NT2/D1 (cell line): ENCODE measurements around the gene PTPRQ.
A peak's percentile ranks its signal among the peaks of the same experiment; 100 is the strongest.

Experiments
- DNase-seq: peaks from one replicate; pipeline ENCODE4 v3.0.0-alpha.2; 2011; ENCODE audit warnings: low read depth, low spot score
- H3K27me3 ChIP-seq: 2 replicates; pipeline ENCODE4 v1.6.0; 2011; ENCODE audit warnings: mild to moderate bottlenecking; ENCODE audit not compliant: insufficient read length, insufficient read depth
- H3K36me3 ChIP-seq: 2 replicates; pipeline ENCODE4 v1.6.1; 2011; ENCODE audit warnings: mild to moderate bottlenecking, low read length, mixed read lengths; ENCODE audit not compliant: insufficient read depth, insufficient read length
- H3K4me1 ChIP-seq: 2 replicates; pipeline ENCODE4 v1.5.1; 2011; ENCODE audit not compliant: insufficient read depth, insufficient read length
- H3K4me3 ChIP-seq: 2 replicates; pipeline ENCODE4 v1.5.1; 2011; ENCODE audit warnings: low read depth; ENCODE audit not compliant: insufficient read length
- H3K9ac ChIP-seq: 2 replicates; pipeline ENCODE4 v1.6.0; 2011; ENCODE audit warnings: low read depth; ENCODE audit not compliant: insufficient read length
- H3K9me3 ChIP-seq: 2 replicates; pipeline ENCODE4 v1.5.1; 2011; ENCODE audit warnings: mild to moderate bottlenecking, low read length; ENCODE audit not compliant: insufficient read depth
- SUZ12 ChIP-seq: IDR thresholded peaks from 2 replicates; pipeline ENCODE4 v1.6.1; 2011; ENCODE audit not compliant: insufficient read length, insufficient read depth; ENCODE audit errors: extremely low read depth
- YY1 ChIP-seq: IDR thresholded peaks from 2 replicates; pipeline ENCODE4 v1.6.1; 2011; ENCODE audit not compliant: insufficient read length, insufficient read depth
- ZNF274 ChIP-seq: IDR thresholded peaks from 2 replicates; pipeline ENCODE4 v1.6.1; 2011; ENCODE audit warnings: mild to moderate bottlenecking, low read depth, low read length

Gene PTPRQ

DNA sequence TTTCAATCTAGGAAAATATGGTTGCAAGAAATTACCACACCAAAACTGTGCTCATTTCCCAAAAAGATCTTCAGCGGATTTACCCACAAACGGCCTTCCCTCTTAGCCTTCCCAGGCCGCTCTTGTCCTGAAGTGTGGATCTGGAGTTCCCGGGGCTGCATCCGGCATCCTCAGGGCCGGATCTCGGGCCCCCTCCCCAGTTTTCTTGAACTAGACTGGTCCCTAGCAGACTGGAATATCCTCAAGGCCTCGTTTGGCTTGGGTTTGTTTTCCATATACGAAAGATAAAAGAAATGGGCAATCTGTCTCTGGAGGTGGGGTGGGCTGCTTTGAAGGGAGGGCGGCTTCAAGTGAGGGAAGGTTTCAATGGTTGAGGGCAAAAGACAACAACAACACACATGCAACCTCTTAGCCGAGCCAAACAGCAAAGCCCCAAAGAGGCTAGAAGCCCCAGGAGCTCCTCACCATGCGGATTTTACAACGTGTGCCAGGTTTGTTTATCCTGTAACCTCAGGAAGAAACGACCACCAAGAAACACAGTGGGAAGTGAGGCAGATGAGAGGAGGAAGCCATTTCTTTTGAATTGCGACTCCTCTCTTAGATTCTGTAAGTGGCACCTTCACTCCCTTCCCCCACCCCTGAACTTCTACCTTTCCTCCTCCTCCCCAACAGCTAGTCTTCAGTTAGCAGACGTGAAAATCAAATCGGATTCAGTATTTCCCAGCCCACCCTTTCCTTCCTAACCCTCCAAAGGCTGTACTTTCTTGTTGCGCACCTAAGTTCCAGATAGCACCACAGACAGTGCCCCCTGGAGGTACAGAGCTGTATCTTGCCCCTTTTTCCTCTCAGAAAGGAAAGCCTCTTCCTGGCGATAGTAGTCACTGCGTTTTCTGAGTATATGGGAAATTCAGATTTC lies 266.0 kb downstream of the PTPRQ start:
- Histone ChIP-seq H3K4me3 (no peak overlapping the region), H3K4me1 (peaks cover 2% of the 10 kb centered on the region), H3K9ac (no peak overlapping the region), H3K27me3 (no peaks in the 10 kb centered on the region), H3K36me3 (no peaks in the 10 kb centered on the region), H3K9me3 (peaks cover 5% of the 10 kb centered on the region; the same call in 1 of the 2 replicates)
- TF ChIP-seq SUZ12 (no peak), ZNF274 (no peak), YY1 (no peak)
- peak; percentile 35 for DNase-seq

DNA sequence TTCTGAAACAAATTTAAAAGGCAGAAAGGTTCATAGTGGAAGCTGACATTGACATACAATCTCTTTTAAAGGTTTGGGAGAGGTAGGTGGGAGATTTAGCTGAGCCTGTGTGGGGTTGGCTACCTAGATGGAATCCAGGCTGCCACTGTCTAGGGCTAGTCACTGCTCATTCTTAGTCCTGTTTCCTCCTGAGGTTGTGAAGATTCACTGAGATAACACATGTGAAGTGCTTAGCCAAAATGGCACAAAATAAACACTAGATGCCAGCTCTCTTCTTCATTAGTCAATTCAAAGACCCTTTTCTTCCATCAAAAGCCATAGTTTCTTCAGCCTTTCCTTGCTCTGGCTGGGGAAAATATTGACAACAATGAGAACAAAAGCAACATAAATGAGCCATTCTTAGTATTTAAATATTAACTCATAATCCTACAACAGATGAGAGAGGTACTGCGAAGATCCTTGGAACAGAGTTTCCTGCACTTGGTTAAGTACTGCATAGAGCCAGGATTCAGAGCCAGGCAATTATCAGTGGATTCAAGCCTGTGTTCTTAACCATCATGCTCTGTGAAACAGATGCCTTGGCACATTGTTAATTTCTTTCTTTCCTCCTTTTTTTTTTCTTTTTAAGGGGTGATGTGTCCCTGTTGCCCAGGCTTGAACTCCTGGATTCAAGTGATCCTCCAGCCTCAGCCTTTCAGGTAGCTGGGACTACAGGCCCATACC lies 266.9 kb downstream of the PTPRQ start:
- TF ChIP-seq SUZ12 (no peak), ZNF274 (no peak), YY1 (no peak)
- DNase-seq: no peak
- Histone ChIP-seq H3K4me1 (peaks cover 5% of the 10 kb centered on the region), H3K27me3 (no peaks in the 10 kb centered on the region), H3K9ac (no peak overlapping the region), H3K9me3 (peaks cover 5% of the 10 kb centered on the region; the same call in 1 of the 2 replicates), H3K36me3 (no peaks in the 10 kb centered on the region), H3K4me3 (no peak overlapping the region)

DNA sequence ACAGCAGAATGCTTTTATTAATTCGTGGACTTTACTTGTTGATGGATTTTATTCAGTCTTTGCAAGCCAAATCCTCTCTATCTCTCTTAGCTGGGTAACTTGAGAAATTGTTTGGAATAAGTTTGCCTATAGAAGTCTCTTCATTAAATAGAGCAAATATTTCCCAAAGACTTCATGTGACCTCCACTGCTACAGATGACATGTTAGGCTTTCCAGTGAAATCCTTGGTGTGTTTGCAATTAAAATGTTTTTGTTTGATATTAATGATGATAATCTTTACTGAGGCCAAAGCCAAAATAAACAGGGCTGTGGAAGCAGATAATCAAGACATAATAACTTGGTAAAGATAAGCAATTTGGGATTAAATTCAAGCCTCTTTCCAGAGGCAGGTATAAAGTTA lies 267.8 kb downstream of the PTPRQ start:
- H3K9me3 ChIP-seq: peaks cover 6% of the 10 kb centered on the region; the same call in 1 of the 2 replicates
- no peak for DNase-seq
- no peak overlapping the region for H3K4me3 ChIP-seq
- H3K9ac ChIP-seq: no peak overlapping the region
- no peaks in the 10 kb centered on the region for H3K36me3 ChIP-seq
- H3K27me3 ChIP-seq: no peaks in the 10 kb centered on the region
- TF ChIP-seq YY1 (no peak), SUZ12 (no peak), ZNF274 (no peak)
- H3K4me1 ChIP-seq: peaks cover 5% of the 10 kb centered on the region

DNA sequence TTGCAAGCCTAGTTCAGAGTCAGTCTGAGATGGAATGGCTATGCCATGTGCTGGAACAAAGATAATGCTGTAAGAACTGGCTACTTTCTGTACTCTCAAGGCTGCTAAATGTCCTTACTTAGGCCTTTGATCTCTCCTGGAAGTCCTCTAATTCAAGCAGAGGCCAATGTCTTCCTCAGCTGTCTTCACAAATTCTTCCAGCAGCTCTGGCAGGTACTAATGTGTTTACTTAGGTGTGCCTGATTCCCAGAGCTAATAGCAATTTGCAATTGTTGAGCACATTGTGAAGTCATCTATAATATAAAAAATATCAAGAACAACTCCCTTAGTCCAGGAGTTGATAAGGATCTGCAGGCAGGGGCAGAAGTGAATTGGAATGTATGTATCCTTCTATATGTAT lies 268.8 kb downstream of the PTPRQ start:
- Histone ChIP-seq H3K36me3 (no peaks in the 10 kb centered on the region), H3K9ac (no peak overlapping the region), H3K9me3 (peaks cover 12% of the 10 kb centered on the region; the same call in 1 of the 2 replicates), H3K4me1 (peaks cover 5% of the 10 kb centered on the region), H3K4me3 (no peak overlapping the region), H3K27me3 (no peaks in the 10 kb centered on the region)
- TF ChIP-seq SUZ12 (no peak), YY1 (no peak), ZNF274 (no peak)
- DNase-seq: no peak

- TF ChIP-seq SUZ12 (no peak), ZNF274 (no peak), YY1 (no peak)
- no peaks in the 10 kb centered on the region for H3K27me3 ChIP-seq
- peaks cover 5% of the 10 kb centered on the region for H3K4me1 ChIP-seq
- no peaks in the 10 kb centered on the region for H3K36me3 ChIP-seq
- DNase-seq: no peak
- H3K4me3 ChIP-seq: peak overlapping the region; percentile 43
- peak overlapping the region; percentile 57 for H3K9ac ChIP-seq
- H3K9me3 ChIP-seq: peaks cover 11% of the 10 kb centered on the region; the same call in 1 of the 2 replicates
Observed at GRCh38 chr12:80713419-80713818, 269.4 kb downstream of the PTPRQ start.

DNA sequence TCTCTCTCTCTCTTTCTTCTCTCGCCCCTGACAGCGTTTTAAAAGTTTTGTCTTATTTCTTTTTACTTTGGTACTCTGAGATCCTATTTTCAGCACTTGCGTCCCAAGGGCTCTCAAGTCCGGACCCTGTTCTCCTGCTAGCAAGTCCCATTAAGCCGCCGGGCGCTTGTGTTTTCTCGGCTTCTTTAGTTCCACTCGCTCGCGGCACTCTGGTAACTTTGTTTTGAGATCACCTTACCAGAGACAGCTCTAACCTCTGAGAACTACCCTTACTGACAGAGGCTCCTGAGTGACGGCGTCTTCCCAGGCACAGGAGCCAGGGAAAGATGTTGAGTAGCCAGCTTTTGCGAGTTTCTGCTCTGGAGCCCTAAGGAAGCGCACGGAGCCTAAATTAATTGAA lies 270.0 kb downstream of the PTPRQ start:
- Histone ChIP-seq H3K9me3 (peaks cover 7% of the 10 kb centered on the region; the same call in 1 of the 2 replicates), H3K9ac (peak overlapping the region; percentile 57), H3K27me3 (no peaks in the 10 kb centered on the region), H3K4me3 (peak overlapping the region; percentile 43), H3K36me3 (no peaks in the 10 kb centered on the region), H3K4me1 (peaks cover 5% of the 10 kb centered on the region)
- no peak for TF ChIP-seq YY1
- no peak for TF ChIP-seq ZNF274
- no peak for TF ChIP-seq SUZ12
- no peak for DNase-seq

- Histone ChIP-seq H3K4me3 (no peak overlapping the region), H3K27me3 (no peaks in the 10 kb centered on the region), H3K4me1 (peaks cover 5% of the 10 kb centered on the region), H3K9me3 (peaks cover 7% of the 10 kb centered on the region; the same call in 1 of the 2 replicates), H3K36me3 (no peaks in the 10 kb centered on the region), H3K9ac (no peak overlapping the region)
- DNase-seq: no peak
- TF ChIP-seq YY1 (no peak), SUZ12 (no peak)
Observed at GRCh38 chr12:80714846-80715245, 270.8 kb downstream of the PTPRQ start.
